HG02623 (cell line): ENCODE measurements around the gene DOK7.
"Not testable (repeated sequence)": the region's sequence is repeated elsewhere in the genome, so short reads cannot be mapped to it uniquely, and the experiment has no call there.

Experiments
- ATAC-seq: cut with Tn5 transposase; IDR thresholded peaks from one replicate; pipeline ENCODE4 v1.9.1; 2021; ENCODE audit warnings: moderate library complexity; ENCODE audit not compliant: unreplicated experiment

DOK7 gene

GRCh38 chr4:3500634-3501101 is 37.6 kb downstream of the DOK7 start:
- no peak for ATAC-seq

GRCh38 chr4:3501126-3501824 is 38.2 kb downstream of the DOK7 start:
- no peak for ATAC-seq

GRCh38 chr4:3501825-3502425 is 38.8 kb downstream of the DOK7 start:
- ATAC-seq = no peak

GRCh38 chr4:3502941-3503936 is 40.1 kb downstream of the DOK7 start:
- ATAC-seq = no peak

GRCh38 chr4:3505231-3505630 is 42.1 kb downstream of the DOK7 start:
- ATAC-seq = no peak

- ATAC-seq = no peak
Observed at GRCh38 chr4:3508542-3508941, 45.4 kb downstream of the DOK7 start.

- no peak for ATAC-seq
Observed at GRCh38 chr4:3510481-3510880, 47.4 kb downstream of the DOK7 start.

- ATAC-seq = no peak
Observed at GRCh38 chr4:3511187-3511586, 48.1 kb downstream of the DOK7 start.

GRCh38 chr4:3511601-3512000 is 48.5 kb downstream of the DOK7 start:
- ATAC-seq = not testable (repeated sequence)

- ATAC-seq = no peak
Observed at GRCh38 chr4:3512279-3512678, 49.2 kb downstream of the DOK7 start.

GRCh38 chr4:3512719-3513118 is 49.6 kb downstream of the DOK7 start:
- ATAC-seq = no peak

- no peak for ATAC-seq
Observed at GRCh38 chr4:3513807-3514206, 50.7 kb downstream of the DOK7 start.

GRCh38 chr4:3514221-3514780 is 51.2 kb downstream of the DOK7 start:
- no peak for ATAC-seq

- no peak for ATAC-seq
Observed at GRCh38 chr4:3514806-3515501, 51.8 kb downstream of the DOK7 start.

- no peak for ATAC-seq
Observed at GRCh38 chr4:3515646-3516045, 52.5 kb downstream of the DOK7 start.

GRCh38 chr4:3516061-3516835 is 53.1 kb downstream of the DOK7 start:
- no peak for ATAC-seq

- ATAC-seq = no peak
Observed at GRCh38 chr4:3516836-3517730, 54.0 kb downstream of the DOK7 start.

GRCh38 chr4:3517731-3518510 is 54.8 kb downstream of the DOK7 start:
- no peak for ATAC-seq
